Measurements from ENCODE around the gene ARRB1.
"Not testable (repeated sequence)": the region's sequence is repeated elsewhere in the genome, so short reads cannot be mapped to it uniquely, and the experiment has no call there.

The ARRB1 gene

DNA sequence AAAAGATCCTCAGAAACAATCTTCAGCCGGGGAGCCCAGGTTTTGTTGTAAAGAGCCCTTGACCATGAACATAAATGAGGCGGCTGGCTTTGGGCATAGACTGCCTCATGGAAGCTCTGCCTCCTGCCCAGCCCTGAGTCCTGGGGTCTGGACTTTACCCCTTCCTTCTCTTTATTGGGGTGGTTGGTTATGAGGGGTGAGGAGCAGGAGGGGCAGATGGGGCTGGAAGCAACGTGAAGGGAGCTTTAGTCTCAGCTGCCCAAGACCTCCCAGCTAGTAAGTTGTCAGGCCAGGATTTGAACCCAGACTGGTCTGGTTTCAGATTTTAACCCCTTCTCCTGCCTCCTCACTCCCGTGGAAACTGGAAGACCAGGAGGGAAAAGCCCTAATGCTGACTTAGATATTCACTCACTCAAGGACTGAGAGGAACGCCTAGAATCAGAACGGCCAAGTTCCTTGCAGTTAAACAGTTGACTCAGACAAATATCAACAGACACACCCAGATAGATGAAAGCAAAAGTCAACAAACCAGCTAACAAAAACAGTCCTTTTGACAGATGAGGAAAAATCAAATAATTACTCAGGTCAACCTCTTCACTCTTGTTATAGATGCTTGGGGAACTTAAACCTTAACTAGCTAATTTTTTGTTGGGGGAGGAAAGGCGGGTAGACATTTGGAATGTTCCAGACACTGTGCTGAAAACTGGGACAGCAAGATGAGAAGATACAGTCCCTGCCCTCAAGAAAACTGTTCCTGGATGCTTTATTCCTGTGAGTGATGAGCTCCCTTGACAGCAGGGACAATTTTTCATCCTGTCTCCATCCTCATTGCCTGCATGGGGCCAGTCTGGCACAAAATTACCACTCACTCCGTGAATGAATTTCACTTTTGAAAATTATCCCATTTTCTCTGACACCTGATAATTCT lies 20.8 kb upstream of the ARRB1 start:
- DNase-seq (ENCODE audit: low spot score) = no peak

DNA sequence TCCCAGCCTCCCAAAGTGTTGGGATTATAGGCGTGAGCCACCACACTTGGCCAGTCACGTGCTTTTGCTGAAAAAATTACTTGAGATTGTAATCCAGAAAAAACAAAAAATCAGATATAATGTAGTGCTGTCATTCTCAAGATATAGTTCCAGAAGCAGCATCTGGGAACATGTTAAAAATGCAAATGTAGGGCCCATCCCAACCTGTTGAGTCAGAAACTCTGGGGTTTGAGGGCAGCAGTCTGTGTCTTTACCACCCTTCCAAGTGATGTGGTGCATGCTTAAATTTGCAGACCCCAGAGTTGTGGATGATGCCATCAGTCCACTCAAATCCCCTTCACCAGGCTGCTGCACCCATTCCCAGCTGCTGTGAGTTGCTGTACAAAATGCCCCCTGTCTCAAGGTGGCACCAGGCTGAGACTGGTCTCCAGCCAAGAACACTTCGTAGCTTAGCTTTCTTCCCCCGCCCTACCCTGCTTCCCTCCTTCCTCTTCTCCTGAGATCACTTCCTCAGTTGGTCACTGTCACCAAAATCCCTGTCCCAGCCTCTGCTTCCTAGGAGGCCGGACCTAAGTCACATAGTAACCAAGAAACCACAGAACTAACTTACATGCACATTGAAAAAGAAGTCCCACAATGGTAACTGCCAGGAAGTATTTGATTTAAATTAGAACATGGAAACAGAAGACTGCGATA lies 18.2 kb upstream of the ARRB1 start:
- peak; percentile 66 for DNase-seq (ENCODE audit: low spot score)

GRCh38 chr11:75366826-75367225 lies 15.4 kb upstream of the ARRB1 start:
- not testable (repeated sequence) for DNase-seq (ENCODE audit: low spot score)

GRCh38 chr11:75365711-75366181 lies 14.3 kb upstream of the ARRB1 start:
- no peak for DNase-seq (ENCODE audit: low spot score)

DNA sequence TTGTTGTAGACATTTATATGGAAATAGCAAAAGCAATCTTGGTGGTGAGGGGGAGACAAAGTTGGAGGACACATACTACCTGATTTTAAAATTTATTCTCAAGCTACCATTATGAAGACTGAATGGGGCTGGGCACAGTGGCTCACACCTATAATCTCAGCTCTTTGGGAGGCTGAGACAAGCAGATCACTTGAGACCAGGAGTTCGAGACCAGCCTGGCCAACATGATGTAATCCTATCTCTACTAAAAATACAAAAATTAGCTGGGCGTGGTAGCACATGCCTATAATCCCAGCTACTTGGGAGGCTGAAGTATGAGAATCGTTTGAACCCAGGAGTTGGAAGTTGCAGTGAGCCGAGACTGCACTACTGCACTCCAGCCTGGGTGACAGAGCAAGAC lies 10.8 kb upstream of the ARRB1 start:
- DNase-seq (ENCODE audit: low spot score) = not testable (repeated sequence)

DNA sequence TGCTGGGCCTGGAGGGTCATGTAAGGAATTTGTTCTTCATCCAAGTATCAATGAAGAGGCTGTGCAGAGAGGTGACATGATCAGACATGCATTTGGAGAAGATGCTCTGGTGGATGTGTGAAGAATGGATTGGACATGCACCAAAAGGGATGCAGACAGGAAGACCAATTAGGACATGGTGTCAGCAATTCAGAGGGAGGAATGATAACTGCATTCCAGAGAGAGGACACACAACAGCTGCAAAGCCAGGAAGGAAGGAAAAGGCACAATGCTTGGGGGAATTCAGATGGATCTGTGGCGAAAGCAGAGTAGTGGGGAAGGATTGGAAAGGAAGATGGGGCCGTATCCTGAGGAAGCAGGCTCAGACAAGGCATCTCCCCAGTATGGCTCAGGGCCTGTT lies 5.2 kb upstream of the ARRB1 start:
- no peak for DNase-seq (ENCODE audit: low spot score)

DNA sequence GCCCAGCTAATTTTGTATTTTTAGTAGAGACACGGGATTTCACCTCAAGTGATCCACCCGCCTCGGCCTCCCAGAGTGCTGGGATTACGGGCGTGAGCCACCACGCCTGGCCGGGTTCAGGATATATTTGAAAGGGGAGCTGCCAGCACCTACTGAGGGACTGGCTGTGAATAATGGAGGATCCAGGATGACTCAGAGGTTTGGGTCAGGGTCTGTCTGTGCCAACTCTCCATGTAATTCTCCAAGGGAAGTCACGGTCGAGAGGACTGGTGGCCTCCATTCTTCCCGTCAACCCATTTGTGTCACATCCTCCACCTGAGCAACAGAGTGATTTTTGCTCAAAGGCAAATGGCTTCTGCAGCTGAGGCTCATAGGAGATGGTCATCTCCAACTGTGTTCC lies 3.6 kb upstream of the ARRB1 start:
- DNase-seq (ENCODE audit: low spot score) = no peak

DNA sequence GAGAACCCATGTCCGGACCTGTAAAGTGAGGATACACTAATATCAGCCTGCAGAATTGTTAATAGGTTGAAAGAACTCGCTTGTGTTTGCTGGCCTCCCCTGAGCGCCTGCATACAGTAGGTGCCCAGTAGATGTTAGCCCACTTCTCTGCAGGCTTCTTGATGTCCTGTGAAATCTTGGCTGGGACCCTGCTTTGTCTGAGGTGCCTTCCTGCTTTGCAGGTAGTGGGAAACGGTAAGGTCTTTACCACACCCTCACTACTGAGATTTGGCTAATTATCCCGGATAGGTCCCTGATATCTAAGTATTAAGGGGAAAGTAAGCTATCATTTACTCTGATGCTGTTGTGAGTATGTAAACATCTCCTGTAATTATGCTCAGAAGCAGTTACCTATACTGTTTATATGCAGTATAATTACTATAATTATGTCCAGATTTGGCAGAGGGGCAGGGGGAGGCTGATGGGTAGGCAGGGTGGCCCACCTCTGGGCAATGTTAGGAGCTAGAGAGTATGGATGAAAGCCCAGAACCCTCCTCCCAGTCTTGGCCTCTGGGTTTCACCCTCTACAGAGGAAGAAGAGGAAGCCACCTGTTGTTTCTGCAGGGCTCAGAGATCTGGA lies 1.2 kb upstream of the ARRB1 start:
- DNase-seq (ENCODE audit: low spot score) = no peak

GRCh38 chr11:75351791-75352587 lies 528 bp upstream of the ARRB1 start:
- peak; percentile 76 for DNase-seq (ENCODE audit: low spot score)

- peak; percentile 70 for DNase-seq (ENCODE audit: low spot score)
These were observed 519 bp downstream of the ARRB1 start for GRCh38 chr11:75350743-75351540.

GRCh38 chr11:75350122-75350742 lies 1.2 kb downstream of the ARRB1 start:
- no peak for DNase-seq (ENCODE audit: low spot score)

DNA sequence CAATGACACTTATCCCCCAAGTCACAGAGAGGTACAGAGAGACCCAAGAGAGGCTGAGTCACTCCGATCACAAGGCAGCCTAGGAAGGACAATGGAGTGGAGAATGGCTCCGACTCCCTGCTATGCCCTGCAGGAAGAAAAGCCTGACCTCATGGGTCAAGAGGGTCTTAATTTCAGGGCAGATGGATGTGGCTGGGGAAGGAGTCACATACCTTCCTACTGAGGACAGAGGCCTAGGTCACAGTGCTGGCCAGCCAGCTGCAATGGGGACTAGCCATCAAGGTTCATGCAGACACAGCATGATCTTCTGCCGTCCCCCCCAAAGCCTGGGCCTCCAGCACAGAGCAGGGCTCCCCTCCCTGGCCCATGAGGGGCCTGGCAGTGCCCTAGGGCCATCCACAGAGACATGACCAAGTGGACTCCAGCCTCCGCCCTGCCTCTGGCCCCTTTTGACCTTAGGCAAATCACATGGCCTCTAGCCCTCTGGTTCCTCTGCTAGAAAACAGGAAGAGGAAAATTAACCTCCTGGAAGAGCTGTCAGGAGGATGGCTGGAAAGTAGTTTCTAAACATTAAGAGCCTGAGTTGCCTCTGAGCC lies 1.8 kb downstream of the ARRB1 start:
- DNase-seq (ENCODE audit: low spot score) = peak; percentile 54

DNA sequence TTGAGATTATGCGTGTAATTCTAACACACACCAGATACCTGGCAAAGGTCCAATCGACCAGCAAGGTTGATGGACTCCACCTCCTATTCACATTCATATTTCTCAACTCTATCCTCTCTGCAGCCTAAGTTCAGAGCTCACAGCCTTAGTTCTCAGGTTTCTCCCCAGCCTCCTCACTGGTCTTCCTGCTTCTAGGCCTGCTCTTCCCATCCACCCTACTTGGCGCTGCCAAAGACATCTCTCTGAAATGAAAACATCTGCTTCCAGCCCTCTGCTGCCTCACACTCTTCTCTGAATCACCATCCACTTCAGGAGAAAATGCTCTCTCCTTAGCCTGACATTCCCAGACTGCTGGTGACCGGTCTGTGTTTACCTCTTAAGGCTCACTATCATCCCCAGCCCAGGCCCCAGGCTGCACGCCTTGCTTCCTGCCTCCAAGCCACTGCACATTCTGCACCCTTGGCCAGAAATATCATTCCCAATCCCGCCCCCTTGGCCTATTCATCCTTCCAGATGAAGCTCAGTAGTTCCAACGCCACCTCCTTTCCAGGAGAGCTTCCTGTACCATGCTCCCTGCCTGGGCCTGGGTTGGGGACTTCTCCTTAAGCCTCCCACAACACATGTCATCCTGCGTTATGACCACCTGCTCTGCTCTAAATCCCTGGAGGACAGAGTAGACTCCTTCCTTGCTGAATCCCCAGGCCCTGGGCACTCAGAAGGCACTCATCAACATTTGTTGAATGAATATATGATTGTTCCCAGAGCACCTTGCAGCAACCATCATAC lies 3.5 kb downstream of the ARRB1 start:
- no peak for DNase-seq (ENCODE audit: low spot score)

GRCh38 chr11:75346912-75347647 lies 4.4 kb downstream of the ARRB1 start:
- no peak for DNase-seq (ENCODE audit: low spot score)

DNA sequence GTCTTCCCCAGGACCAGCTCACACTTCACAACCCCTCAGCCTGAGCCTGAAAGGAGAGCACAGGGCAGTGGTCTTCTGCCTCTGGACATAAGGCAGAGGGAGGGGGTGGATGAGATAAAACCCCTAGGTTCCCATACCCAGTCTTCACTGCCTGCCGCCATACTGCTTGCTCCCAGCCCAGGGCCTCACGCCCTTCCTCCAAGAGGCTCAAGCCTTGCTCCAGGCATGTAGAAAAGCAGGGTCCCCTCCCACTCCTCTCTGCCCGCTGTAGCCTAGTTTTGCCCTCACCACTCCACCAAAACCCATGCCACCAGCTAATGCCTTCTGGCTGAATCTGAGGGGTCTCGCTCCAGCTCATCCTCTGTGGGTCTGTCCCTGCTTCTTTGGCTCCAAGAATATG lies 5.2 kb downstream of the ARRB1 start:
- no peak for DNase-seq (ENCODE audit: low spot score)

- DNase-seq (ENCODE audit: low spot score) = no peak
These were observed 5.9 kb downstream of the ARRB1 start for GRCh38 chr11:75345455-75346160.

GRCh38 chr11:75344761-75345454 lies 6.6 kb downstream of the ARRB1 start:
- DNase-seq (ENCODE audit: low spot score) = no peak

Data from Ammon's horn (tissue), 1 donor.